GM12891 (cell line): Measurements from ENCODE around the gene CGB2.
"Not testable (repeated sequence)": the region's sequence is repeated elsewhere in the genome, so short reads cannot be mapped to it uniquely, and the experiment has no call there.

ENCODE experiments used
- DNase-seq: peaks from one replicate; pipeline ENCODE4 v3.0.0; 2011; ENCODE audit warnings: low spot score; ENCODE audit not compliant: insufficient read length
- FAIRE-seq: peaks from 2 replicates; lab custom pipeline; 2011; peaks lifted over from hg19 to GRCh38; lab: Jason Lieb, UNC
- PAX5 ChIP-seq: IDR thresholded peaks from 2 replicates; pipeline ENCODE4 v1.6.1; 2011; ENCODE audit warnings: low read length, moderate library complexity, mild to moderate bottlenecking; ENCODE audit not compliant: insufficient read depth, severe bottlenecking
- POLR2A ChIP-seq: IDR thresholded peaks from 2 replicates; pipeline ENCODE4 v1.6.1; 2011; ENCODE audit warnings: low read depth, low read length, control low read depth
- POLR2AphosphoS5 ChIP-seq: IDR thresholded peaks from 2 replicates; pipeline ENCODE4 v1.6.1; 2011; ENCODE audit warnings: low read depth, low read length, control low read depth
- POU2F2 ChIP-seq: IDR thresholded peaks from 2 replicates; pipeline ENCODE4 v1.6.1; 2011; ENCODE audit warnings: low read depth, mild to moderate bottlenecking, control low read depth, low read length, moderate library complexity
- SPI1 ChIP-seq: IDR thresholded peaks from 2 replicates; pipeline ENCODE4 v1.6.1; 2011; ENCODE audit warnings: low read depth, low read length, control low read depth
- TAF1 ChIP-seq: IDR thresholded peaks from 2 replicates; pipeline ENCODE4 v1.6.1; 2011; ENCODE audit warnings: low read depth, low read length, control low read depth

Gene CGB2

GRCh38 chr19:49010453-49010852, 21.2 kb upstream of the CGB2 start:
- FAIRE-seq (no peak), DNase-seq (no peak)
- TF ChIP-seq TAF1: no peak
- TF ChIP-seq POU2F2: no peak
- TF ChIP-seq PAX5: no peak
- no peak for TF ChIP-seq SPI1
- TF ChIP-seq POLR2AphosphoS5: no peak
- TF ChIP-seq POLR2A: no peak

DNA sequence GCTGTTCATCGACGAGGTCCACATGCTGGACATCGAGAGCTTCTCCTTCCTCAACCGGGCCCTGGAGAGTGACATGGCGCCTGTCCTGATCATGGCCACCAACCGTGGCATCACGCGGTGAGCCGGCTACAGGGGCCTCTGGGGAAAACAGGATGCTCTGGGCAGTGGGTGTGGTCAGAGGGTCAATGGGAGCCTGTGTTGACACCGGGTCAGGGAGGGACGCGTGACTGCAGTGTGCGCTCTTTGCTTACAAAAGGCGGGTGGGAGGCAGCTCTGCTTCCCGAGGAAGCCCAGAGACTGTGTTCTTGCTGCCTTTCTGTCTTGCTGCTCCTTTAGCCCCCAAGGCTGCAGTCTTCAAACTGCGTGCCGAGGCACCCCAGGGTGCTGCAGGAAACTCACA, 20.5 kb upstream of the CGB2 start:
- DNase-seq (no peak), FAIRE-seq (no peak)
- TF ChIP-seq TAF1: no peak
- no peak for TF ChIP-seq POU2F2
- no peak for TF ChIP-seq POLR2AphosphoS5
- no peak for TF ChIP-seq SPI1
- TF ChIP-seq PAX5: no peak
- TF ChIP-seq POLR2A: no peak

- no peak for DNase-seq
- no peak for TF ChIP-seq TAF1
- TF ChIP-seq POLR2AphosphoS5: no peak
- TF ChIP-seq POU2F2: no peak
- TF ChIP-seq PAX5: no peak
- no peak for TF ChIP-seq POLR2A
- no peak for TF ChIP-seq SPI1
- FAIRE-seq: no peak
Observed at GRCh38 chr19:49014123-49014869, 17.4 kb upstream of the CGB2 start.

DNA sequence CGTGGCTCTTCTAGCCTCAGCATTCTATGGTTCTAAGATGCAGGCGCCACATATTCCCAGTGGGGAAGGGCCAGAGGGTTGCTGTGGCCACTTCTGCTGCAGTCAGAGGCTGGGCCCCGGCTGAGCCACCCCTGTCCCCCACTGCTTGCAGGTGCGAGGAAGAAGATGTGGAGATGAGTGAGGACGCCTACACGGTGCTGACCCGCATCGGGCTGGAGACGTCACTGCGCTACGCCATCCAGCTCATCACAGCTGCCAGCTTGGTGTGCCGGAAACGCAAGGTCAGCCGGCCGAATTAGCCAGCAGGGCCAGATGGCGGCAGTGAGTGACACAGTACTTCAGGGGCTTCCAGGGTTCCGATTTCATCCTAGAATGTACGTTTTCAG, 16.8 kb upstream of the CGB2 start:
- TF ChIP-seq POLR2A: no peak
- TF ChIP-seq SPI1: no peak
- no peak for TF ChIP-seq PAX5
- TF ChIP-seq POLR2AphosphoS5: no peak
- TF ChIP-seq TAF1: no peak
- FAIRE-seq (no peak), DNase-seq (no peak)

- FAIRE-seq: no peak
- no peak for DNase-seq
- TF ChIP-seq POLR2A (no peak), TAF1 (no peak), POU2F2 (no peak), SPI1 (no peak), PAX5 (no peak), POLR2AphosphoS5 (no peak)
Observed at GRCh38 chr19:49016067-49016839, 15.4 kb upstream of the CGB2 start.

- FAIRE-seq: no peak
- DNase-seq: no peak
Observed at GRCh38 chr19:49017041-49017665, 14.5 kb upstream of the CGB2 start, which contains the start of gene LHB. Gene LHB (minus strand): TSS chr19:49017091. CDS start chr19:49017081, 10 bp downstream.

GRCh38 chr19:49017666-49018351, 13.9 kb upstream of the CGB2 start:
- FAIRE-seq (peak; percentile 45), DNase-seq (peak; percentile 89)
- TF ChIP-seq SPI1: no peak
- TF ChIP-seq POU2F2: no peak
- TF ChIP-seq POLR2AphosphoS5: no peak
- TF ChIP-seq PAX5: no peak
- no peak for TF ChIP-seq POLR2A
- no peak for TF ChIP-seq TAF1

More at GRCh38 chr19:49017041-49017665, 14.5 kb upstream of the CGB2 start, which contains the start of gene LHB:
- TF ChIP-seq POLR2A (no peak), POLR2AphosphoS5 (no peak), TAF1 (no peak)

DNA sequence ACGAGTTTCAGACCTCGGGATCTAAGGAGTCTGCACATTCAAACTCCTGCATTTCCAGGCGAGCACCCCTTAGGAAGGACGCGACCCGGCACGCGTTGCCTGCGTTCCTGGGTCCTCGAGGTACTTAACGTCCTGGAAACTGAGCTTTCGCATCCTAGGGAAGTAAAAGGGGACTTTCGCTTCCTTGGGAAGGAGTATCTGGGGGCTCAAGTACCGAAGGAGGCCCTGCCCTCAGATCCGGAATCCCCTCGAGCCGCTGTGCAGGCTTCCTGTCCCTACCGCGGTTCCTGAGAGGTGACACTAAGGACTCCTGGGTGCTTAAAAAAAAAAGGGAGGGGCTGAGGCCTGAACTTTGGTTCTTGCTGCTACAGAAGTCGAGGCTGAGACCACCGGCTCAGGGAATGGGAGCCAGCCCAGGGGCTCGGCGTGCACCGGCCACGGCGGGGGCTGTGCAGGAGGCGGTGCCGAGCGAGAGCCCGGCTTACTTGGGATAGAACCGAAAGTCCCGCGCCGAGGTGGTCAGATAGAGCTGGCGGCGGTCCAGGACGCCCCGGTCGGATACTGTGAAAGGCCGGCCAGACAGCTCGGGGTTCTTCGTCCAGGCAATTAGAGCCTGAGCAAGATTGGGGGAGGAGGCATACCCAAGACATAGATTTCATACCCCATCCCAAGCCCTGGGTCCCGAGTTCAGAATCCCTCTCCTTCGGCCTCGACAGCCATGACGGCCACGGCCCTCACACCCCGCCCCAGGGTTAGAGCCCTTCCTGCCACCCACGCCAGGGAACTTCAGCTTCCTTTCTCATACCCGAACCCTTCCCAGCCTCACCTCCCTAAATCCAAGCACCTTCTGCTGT, 13.1 kb upstream of the CGB2 start:
- DNase-seq: not testable (repeated sequence)
- peak; percentile 13 for FAIRE-seq
